OCI-M2 (cell line): Measurements from ENCODE around the gene ADD3.

Source experiments
- DNase-seq: peaks from one replicate; lab custom pipeline; 2025; ENCODE audit not compliant: unreplicated experiment; lab: John Stamatoyannopoulos, UW

Gene ADD3

DNA sequence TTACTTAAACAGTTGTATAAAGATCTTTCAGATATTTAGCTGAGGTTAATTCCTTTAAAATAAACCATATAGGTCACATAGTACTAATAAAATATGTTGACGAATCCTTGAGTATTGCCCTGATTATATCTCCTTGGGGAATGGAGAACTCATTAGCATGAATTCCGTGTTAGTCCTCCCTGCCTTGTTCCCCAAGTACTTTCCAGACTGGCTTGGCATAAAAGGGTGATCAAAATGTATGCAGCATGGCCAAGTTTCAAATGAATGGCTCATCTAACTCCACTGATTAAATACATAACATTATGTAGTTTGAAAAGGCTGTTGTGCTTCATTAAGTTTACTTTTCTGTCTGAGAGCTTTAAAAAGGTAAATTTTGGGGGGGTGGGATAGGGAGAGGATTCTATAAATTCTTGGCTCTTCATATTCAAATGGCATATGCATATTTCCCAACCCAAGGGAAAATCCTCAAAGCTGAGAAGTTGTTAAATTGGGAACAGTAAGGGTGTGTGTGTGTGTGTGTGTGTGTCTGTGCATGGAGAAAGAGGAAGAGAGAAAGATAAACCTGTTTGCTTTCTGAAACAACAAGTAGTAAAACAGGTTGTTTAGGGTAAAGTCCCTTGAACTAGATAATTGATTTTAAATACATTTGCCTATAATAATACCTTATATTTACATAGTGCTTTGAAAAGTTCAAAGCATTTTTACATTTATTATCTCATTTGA lies 4.8 kb upstream of the ADD3 start:
- no peak for DNase-seq

DNA sequence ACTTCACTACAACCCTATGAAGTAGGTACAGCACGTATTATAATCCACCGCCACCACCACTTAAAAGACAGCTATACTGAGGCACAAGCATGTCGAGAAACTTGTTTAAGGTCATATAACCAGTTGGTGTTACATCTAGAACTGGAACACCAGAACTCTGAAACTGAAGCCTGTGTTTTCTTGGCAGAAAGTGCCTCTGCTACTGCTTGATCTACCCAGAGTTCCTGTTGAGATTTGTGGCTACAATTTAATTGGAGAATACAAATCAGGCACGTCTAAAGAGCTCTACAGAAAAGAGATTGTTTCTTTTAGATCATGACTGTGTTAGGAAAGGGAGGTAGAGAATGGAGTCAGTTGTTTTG lies 4.3 kb upstream of the ADD3 start:
- no peak for DNase-seq

DNA sequence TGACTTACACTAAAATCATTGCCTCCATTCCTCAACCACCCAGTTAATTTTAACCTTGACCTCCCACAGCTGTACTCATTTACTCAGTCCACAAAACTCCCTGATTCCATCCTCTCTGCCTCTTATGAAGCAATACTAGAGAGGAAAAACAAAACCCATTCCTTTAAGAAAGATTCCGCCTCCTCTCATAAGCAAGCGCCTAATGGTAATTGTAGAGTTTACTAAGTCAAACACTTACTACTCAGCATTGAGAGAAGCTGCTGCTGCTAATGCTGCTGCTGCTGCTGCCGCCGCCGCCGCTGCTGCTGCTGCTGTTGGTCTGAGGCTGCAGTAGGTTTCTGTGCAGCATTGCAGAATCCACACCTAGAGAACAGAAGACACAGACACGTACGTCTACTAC lies 2.1 kb upstream of the ADD3 start:
- no peak for DNase-seq

DNA sequence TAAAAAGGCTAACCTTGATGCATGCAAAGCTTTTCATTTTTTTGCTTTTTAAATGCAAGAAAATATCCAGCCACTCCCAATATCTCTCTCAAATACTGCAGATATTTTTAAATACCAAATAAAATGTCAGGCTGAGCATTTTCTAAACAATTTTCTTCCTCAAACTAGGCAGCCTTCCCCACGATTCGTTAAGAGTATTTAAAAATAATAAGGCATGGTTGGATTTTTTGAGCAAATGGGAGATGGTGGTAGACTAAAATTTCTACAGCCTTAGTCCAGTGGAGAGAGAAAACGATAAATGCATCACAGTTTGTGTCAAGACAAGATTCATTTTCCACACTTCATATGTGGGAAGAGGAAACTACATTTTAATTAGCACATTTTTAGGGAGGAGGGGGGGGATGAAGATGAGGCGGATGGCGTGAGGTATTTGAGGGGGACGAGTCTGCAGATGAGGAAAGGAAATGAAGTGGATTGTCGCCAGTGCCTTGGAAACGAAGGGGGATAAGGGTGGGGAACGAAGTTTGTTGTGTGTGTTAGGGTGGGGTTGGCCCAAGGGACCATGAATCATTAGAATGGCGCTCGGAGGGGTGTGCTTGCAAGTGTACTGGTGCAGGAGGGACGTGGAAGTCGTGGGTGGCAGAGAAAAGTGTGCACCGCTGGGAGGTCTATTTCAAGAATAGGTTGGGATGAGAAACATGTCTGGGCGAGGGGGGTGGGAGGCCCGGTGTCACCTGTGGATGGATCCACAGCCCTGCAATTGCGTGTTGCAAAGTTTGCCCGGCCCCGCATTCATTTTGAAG lies 1.2 kb upstream of the ADD3 start:
- DNase-seq = no peak

DNA sequence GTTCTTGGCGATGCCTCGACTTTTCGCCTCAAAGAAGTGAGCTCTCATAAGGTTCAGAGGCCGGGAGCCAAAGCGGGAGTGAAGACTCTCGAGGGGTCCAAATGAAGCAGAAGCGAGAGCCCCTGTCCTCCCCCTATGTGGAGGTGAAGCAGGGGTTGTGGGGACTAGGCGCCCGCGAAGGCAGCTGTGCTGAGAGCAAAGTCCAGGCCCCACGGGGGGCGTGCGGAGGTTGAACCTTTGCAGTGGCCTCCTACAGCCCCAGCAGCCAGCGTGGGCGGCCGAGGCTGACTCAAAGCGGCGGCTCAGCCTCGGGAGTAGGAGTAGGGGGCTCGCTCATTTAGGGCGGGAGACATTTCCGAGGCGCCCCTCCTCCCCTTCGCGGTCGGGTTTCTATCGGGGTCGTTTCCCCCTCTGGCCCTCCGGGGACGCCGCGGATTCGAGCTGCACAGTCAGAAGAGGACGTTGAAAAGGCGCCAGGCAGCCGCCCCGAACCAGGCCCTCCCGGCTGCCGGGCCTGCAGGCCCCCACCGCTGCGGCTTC lies 553 bp upstream of the ADD3 start:
- DNase-seq = no peak

DNA sequence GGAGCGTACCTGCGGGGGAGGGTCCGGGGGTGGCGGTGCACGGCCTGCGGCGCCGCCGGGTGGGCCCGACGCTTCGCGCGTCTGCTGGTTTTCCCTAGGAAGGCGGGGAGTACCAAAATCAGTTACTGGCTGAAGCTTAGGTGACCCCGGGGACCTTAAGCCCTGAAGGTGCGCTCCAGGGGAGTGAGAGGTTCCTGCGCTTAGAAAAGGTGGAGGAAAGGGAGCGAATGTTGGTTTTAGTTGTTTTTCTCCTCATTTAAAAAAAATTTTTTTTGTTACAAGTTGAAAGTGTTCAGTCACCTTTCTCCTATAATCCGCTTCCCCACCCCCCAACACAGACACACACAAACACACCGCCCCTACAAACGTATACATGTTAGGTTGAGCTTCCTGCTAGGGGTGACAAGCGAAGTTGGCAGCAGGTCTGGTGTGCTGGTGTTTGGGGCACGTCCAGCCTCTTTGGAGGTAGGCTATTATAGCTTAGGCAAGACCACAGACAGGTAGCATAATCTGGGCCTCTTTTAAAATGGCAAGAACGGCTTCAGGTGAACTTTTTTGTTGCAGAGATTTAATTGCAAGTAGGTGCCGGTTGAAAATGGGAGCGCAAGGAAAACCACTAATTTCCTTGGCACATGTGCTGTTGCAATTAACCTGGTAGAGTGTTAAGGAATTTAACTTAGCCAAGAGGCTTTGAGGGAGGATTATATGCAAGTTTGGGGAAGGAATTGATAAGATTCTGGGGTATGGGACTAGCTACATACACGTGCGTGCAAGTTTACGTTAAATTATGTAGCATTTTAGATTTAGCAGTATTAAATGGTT lies 945 bp downstream of the ADD3 start:
- DNase-seq = no peak

DNA sequence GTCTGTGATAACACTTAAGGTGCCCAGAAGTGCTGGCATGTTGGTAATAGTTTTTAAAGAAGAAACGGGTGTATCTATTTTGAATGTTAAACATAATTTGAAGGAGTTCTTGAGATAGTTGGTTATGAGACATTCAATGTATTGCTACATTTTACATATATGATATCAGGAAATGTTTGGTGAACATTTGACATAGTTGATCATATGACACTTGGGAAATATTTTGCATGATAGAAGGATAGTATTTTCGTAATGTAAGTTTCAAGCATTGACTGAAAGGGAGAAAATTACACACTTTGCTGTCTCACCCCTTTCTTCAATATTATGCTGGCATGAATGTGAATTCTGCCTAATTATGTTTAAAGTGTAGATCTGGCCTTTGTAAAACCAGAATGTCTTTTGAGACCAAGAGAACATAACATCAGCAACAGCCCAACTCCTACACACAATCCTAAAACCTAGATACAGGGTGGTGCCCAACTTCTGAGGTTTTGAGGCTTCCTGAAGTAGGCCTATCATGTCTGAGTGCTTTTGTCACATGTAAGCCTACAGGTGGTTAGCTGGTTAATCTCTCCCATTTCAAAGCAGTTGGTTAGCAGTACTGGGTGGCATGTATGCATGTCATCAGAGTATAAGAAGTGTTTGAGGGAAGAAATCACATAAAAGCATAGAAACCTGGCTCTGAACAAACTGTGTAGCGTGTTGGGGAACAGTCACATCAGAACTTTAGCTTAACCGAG lies 2.1 kb downstream of the ADD3 start:
- DNase-seq = no peak

DNA sequence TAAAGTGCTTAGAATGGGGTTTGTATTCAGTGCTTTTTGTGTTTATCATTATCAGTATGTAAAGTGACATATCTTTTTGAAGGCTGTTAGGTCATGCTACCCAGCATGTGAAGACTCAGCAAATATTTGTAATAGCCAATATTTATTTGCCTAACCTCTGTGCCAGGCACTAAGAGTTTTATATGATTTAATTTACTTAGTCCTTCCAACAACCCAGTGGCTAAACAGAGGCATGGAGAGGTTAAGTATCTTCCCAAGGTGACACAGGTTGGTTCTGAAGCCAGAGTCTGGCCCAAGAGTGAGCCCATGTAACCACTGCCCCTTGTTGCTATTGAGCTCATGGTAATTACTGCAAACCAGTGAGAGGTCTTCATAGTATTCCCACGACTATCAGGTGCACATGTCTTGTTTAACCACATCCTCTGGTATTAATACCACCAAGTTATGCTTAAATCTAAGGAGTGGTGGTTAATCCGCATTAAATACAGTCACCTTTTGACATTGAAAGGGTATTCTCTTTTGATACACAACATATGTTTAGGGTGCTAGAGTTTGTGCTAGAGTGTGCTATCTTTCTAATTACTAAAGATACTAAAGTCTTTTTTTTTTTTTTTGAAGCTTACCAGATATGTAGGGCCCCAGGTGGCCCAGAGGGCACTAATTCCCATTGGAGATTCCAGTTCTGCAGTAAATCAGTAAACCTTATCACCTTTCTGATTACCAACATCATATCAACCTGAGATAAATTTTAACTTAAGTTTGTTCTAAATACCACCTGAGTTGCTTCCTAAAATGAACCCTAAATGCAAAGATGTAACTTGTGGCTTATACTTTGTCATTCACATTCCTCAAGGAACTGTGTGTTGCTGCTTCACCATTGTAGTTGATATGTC lies 2.9 kb downstream of the ADD3 start:
- no peak for DNase-seq

DNA sequence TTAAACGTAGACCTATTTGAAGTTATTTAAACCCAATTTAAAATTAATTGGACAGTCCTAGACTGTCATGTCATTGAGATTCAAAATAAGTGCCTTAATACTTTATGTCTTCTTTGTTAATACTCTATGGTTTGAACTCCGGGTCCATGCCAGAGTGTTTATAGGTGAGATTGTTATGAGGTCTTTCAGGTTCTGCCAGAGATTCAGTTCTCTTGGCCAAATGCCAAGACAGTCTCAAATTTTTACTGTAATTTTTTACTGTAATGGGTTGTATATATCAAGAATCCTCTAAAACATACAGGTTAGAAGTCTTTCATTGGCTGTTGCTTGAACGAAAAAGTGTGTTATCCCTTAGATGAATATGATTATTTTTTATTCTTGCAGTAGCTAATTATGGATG lies 3.9 kb downstream of the ADD3 start:
- DNase-seq = no peak

DNA sequence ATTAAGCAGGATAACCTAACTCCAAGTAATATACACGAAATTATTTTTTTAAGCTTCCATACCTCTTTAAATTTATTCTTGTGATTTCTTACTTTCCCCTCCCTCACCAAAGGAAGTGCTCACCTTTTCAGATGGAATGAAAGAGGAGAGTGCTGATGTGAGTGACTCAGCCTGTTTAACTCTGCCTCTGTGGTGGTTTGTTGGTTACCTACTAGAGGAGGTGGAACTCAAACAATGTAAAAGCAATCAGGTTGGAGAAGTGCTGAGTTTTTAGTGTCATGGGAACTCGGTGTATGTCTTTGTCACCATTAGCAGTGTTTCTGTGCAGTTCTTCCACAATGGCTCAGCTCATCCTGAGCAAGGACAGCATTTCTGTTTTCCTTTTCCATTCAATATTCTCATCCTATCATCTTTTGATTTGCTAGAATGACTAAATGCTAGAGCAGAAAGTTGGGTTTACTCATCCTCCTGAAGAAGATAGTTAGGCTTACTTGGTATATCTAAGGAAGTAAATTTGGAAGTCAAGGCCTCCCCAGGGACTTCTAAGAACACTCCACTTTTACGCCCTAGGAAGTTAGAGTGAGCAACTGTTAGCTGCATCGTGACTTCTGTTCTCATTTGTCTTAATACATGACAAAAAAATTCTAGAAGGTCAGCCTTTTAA lies 6.0 kb downstream of the ADD3 start:
- no peak for DNase-seq

DNA sequence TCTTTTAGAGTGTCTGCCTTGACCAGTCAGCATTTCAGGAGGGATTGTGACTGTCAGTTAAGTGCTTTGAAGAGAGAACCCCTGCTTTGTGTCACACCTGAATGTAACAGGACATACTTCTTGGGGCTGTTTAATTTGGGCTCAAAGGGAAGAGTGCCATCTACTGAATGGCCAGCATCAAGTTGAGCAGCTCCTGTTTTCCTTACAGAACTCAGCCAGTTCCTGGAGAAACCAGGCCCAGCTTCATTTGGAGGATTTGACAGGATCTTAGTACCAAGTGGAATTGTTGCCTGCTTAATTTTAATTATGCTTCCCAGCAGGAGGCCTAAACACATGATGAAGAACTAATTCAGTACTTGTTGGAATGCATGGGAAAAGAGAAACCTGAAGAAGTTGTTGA lies 8.3 kb downstream of the ADD3 start:
- no peak for DNase-seq

DNA sequence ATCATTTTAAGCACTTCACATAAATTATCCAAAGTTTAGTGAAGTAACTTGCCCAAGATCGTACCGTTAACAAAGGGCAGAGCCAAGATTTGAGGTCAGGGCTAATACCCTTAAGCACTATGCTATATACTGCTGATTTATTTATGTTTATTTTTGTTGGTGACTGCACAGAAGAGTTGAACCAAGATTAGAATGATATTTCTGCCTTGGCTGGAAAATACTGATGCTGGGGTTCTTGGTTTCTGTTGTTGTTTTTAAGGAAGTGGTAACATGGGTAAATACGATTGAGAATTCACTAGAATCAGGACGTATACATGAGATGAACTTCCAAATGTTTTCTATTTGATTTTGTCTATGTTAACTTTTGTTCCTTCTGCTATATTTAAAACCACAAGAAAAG lies 9.3 kb downstream of the ADD3 start:
- DNase-seq = no peak

DNA sequence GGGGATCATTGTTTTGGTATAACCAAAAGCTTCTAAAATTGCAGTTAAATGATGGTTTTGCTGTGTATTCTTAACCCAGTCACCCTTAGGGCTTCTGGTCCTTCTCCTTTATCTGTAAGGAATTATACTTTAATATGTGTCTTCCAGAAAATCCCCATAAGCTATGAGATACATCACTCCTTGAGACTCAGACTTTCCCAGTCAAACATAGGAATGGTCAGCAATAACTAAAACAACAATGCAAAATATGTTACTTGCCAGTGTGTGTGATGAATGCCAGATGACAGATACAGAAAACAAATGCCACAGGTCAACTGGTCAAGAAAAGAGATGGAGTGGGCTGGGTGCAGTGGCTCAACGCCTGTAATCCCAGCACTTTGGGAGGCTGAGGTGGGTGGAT lies 10.1 kb downstream of the ADD3 start:
- DNase-seq = no peak

DNA sequence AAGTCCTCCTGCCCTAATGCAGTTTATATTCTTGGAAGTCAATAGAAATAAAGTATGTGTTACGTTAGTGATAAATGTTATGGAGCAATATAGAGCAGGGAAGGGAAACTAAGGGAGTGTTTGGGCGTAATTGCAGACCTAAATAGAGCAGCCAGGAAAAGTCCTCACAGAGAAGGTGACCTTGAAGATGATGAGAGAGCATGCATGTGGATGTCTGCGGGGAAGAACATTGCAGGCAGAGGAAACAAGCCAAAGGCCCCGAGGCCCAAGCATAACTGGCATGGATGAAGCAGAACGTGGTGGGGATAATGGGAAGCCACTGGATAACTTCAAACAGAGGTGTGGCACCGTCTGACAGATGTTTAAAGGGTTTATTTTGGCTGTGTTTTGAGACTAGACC lies 12.5 kb downstream of the ADD3 start:
- DNase-seq = no peak

DNA sequence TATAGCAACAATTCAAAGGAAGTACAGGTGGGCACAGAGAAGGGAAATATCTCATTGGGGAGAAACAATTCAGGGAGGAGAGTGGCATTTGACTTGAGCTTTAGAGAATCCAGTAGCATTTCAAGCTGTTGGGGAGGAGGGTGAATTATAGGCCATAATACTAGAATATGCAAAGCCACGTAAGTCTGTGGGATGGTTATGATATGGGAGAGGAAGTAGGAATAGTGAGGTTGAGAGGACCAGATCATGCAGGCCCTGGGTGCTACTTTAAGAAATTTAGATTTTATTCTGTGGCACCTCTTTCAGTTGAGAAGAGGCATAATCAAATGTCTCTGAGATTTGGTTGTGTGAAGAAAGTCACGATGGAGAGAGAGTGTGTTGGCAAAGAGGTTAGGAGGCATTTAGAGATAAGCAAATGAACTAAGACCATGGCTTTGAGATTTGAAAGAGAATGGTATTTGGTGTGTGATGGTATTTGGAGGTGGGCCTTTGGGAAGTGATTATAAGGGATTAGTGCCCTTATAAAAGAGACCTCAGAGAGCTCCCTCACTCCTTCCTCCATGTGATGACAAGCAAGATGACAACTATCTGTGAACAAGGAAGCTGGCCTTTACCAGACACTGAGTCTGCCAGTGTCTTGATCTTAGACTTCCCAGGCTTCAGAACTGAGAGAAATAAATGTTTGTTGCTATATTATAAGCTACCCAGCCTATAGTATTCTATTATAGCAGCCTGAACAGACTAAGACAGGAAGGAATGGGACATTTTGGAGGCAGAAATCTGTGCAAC lies 15.1 kb downstream of the ADD3 start:
- no peak for DNase-seq

DNA sequence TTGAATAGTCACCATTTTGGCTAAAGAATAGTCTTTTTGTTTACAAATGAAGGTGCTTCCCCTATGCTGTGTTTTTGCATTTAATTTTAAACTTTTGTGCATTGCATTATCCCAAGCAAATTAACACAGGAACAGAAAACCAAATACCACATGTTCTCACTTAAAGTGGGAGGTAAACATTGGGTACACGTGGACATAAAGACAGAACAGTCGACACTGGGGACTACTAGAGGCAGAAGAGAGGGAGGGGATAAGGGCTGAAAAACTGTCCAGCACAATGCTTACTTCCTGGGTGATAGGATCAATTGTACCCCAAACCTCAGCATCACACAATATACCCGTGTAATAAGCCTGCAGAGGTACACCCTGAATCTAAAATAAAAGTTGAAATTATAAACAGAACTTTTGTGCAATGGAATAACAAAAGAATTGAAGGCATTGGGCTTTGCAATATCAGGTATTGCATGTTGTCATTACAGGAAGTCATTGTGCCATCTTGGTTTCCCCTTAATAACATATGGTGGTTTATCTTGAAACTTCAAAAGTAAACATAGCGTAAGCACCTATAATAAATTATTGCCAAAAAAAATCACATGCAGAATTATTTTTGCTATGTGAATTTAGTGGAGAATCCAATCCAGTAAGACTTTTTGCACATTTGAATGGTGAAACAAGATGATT lies 16.1 kb downstream of the ADD3 start:
- no peak for DNase-seq

DNA sequence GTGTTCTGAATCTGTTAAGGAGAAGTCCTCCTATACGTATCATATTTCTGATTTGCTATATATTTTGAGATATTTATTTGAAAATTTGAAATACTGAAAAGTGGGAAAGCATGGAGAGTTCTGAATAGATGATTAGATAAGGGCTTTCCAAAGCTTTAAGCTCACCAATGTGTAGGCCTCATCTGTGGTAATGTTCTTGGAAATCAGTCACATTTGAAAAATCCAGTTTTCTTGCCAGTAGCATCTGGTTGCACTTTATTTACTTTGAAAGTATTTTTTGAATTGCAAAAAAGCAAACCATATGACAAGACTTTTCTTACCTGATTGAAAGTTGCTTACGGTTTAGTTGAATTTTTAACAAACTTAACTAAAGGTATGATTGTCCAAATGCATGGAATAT lies 21.7 kb downstream of the ADD3 start:
- no peak for DNase-seq
